Neural progenitor cell (in vitro differentiated cells): Measurements from ENCODE around the gene KIAA1958.

Experiments used
- CTCF ChIP-seq: fragments of 200-600 bp; sonication (generic); IDR thresholded peaks from 2 replicates; pipeline ENCODE4 v1.5.1; 2017; ENCODE audit warnings: antibody characterized with exemption, mild to moderate bottlenecking
- EZH2 ChIP-seq: fragments of 200-600 bp; sonication (generic); IDR thresholded peaks from 2 replicates; pipeline ENCODE4 v1.6.1; 2017; ENCODE audit warnings: antibody characterized with exemption, mild to moderate bottlenecking, moderate library complexity
- EZH2phosphoT487 ChIP-seq: fragments of 200-600 bp; sonication (generic); IDR thresholded peaks from 2 replicates; pipeline ENCODE4 v1.6.1; 2017; ENCODE audit warnings: antibody characterized with exemption

- no peak for TF ChIP-seq CTCF
- TF ChIP-seq EZH2phosphoT487, result no peak
- TF ChIP-seq EZH2, result no peak
Observed at GRCh38 chr9:112506571-112506970, 19.9 kb downstream of the KIAA1958 start.
